Stimulated activated CD4-positive, alpha-beta T cell treated with anti-CD3 and anti-CD28 coated beads, Interleukin-4, amount 100 ng/mL, for 1 hour (primary cell): ENCODE measurements around the gene FNDC3A.
"Not testable (repeated sequence)": the region's sequence is repeated elsewhere in the genome, so short reads cannot be mapped to it uniquely, and the experiment has no call there.

Source experiments
- DNase-seq: peaks from one replicate; pipeline ENCODE4 v3.0.0-alpha.2; 2020

The FNDC3A gene

GRCh38 chr13:49046519-49046918 lies 70.8 kb downstream of the FNDC3A start:
- no peak for DNase-seq

DNA sequence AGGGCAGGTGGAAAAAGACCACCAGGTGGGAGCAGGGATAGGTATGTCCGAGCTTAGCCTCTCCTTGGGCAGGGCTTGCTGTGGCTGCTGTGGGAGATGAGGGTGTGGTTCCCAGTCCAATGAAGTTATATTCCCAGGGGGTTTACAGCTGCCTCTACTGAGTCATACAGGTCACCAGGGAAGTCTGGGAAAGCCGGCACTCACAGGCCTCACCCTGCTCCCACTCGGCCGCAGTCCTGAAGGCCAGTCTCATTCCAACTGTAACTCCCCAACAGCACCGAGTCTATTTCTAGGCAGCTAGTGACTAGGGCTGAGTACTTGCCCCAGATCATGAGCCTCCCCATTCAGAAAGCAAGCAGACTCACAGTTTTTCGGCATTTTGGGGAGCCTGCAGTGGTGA lies 77.1 kb downstream of the FNDC3A start:
- no peak for DNase-seq

DNA sequence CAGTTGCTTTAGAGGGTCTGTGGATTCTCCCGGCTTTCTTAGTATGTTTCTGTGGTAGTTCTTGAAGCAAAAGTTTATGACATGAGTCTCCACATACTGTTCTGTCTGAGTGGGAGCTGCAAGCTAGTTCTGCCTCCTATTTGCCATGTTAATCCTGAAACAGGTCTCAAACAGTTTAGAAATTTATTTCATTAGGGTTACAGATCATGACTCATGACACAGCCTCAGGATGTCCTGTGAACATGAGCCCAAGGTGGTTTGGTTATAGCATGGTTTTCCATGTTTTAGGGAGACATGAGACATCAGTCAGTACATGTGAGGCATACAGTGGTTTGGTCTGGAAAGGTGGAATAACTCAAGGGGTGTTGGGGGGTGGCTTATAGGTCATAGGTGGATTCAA lies 77.5 kb downstream of the FNDC3A start:
- no peak for DNase-seq

DNA sequence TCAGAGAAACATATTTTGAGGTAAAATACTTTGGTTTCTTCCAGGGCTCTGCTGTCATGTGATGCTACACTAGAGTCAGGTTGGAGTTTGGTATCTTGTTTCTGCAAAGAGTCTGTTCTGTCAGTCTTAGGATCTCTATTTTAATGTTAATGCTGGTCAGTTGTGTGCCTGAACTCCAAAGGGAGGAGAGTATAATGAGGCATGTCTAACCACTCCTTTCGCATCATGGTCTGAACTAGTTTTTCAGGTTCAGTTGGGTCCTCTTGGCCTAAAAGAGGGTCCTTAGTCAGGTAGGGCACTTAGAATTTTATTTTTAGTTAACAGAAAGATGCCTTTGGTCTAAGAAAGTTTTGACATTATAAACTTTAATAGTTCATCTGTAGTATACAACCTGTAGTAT lies 78.2 kb downstream of the FNDC3A start:
- no peak for DNase-seq

DNA sequence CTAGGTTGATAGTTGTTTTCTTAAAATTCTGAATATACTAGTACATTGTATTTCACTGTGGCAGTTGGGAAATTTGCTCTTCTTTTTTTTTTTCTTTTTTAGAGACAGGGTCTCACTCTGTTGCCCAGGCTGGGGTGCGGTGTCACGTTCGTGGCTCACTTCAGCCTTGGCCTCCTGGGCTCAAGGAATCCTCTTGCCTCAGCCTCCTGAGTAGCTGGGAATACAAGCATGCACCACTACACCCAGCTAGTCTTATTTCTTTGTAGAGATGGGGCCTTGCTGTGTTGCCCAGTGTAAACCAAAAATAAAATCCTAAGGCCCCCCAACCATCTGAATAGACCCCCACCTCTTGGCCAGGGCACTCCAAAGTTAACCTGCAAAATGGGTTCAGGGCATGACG lies 79.3 kb downstream of the FNDC3A start:
- no peak for DNase-seq

DNA sequence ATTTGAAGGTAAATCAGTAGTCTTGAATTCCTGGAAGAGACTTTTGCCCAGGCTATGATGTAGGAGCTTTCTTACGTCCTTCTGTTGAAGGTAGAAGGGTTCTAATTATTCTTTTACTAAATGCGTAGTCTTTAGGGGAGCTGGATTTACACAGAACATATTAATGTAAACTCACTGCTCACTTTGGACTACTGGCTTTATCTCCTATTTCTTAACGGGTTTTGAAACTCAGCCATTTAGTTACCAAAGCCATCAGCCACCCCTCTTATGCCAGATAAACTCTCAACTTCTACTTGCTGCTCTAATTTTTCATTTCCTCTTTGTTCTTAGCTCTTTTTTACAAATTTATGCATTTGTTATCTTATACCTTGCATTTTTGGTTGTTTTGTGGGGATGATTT lies 81.5 kb downstream of the FNDC3A start:
- DNase-seq: no peak

- no peak for DNase-seq
These were observed 83.0 kb downstream of the FNDC3A start for GRCh38 chr13:49058761-49059160.

DNA sequence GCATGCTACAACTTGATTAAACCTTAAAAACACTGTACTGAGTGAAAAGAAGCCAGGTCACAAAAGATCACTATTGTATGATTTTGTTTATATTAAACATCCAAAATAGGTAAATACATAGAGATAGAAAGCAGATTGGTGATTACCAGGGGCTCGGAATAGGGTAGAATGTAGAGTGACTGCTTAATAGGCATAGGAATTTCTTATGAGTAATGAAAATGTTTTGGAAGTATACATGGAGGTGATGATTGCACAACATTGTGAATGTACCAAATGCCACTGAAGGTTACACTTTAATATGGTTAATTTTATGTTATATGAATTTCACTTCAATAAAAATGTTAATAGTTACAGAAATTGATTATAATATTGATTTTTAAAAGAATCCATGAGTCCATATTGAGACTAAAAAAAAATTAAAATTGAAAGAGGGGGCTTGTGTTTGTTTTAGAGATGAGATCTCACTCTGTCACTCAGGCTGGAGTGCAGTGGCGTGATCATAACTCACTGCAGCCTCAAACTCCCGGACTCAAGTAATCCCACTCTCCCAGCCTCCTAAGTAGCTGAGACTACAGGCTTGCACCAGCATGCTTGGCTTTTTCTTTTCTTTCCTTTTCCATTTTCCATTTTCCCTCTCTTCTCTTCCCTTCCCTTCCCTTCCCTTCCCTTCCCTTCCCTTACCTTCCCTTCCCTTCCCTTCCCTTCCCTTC lies 85.1 kb downstream of the FNDC3A start:
- no peak for DNase-seq

- not testable (repeated sequence) for DNase-seq
These were observed 85.7 kb downstream of the FNDC3A start for GRCh38 chr13:49061388-49061752.

- DNase-seq: no peak
These were observed 86.7 kb downstream of the FNDC3A start for GRCh38 chr13:49062297-49062896.

DNA sequence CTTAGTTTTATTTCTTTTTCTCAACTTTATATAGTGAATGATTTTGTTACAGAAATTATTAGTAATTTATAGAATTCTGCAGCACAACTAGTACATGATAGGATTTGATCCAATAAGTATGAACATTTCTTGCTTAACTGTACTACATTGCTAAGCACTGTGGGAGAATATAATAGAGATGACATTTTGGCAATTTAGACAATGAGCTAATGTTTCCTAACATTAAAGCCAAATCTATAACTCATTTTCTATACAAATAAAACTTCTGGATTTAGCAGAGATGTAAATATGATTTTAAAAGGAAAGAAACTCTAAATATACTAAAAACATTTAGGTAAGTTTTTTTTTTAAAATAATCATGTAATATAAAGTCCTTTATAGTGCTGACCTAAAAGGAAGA lies 87.3 kb downstream of the FNDC3A start:
- no peak for DNase-seq

- DNase-seq: no peak
These were observed 87.8 kb downstream of the FNDC3A start for GRCh38 chr13:49063497-49063896.

- DNase-seq: no peak
These were observed 88.8 kb downstream of the FNDC3A start for GRCh38 chr13:49064476-49064875.

GRCh38 chr13:49066856-49067255 lies 91.1 kb downstream of the FNDC3A start:
- DNase-seq: no peak

GRCh38 chr13:49068498-49068897 lies 92.8 kb downstream of the FNDC3A start:
- DNase-seq: not testable (repeated sequence)

DNA sequence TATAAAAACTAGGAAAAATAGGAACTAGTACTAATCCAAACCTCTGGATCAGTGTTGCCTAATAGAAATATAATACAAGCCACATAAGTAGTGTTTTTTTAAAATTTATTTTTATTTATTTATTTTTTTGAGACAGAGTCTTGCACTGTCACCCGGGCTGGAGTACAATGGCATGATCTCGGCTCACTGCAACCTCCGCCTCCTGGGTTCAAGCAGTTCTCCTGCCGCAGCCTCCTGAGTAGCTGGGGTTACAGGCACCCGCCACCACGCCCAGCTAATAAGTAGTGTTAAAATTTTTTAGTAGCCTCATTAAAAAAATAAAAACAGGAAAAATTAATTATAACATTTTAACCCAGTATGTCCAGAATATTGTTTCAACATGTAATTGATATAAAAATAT lies 94.3 kb downstream of the FNDC3A start:
- DNase-seq: not testable (repeated sequence)

DNA sequence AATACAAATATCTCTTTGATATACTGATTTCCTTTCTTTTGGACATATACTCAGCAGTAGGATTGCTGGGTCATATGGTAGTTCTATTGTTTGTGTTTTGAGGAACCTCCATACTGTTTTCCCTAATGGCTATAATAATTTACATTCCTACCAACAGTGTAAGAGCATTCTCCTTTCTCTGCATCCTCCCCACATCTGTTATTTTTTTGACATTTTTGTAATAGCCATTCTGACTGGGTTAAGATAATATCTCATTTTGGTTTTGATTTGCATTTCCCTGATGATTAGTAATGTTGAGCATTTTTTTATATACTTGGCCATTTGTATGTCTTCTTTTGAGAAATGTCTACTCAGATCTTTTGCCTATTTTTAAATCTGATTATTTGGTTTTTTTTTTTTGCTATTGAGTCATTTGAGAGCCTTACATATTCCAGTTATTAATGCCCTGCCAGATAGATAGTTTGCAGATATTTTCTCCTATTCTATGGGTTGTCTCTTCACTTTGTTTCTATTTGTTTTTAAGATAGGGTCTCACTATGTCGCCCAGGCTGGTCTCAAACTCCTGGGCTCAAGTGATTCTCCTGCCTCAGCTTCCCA lies 95.7 kb downstream of the FNDC3A start:
- DNase-seq: no peak

DNA sequence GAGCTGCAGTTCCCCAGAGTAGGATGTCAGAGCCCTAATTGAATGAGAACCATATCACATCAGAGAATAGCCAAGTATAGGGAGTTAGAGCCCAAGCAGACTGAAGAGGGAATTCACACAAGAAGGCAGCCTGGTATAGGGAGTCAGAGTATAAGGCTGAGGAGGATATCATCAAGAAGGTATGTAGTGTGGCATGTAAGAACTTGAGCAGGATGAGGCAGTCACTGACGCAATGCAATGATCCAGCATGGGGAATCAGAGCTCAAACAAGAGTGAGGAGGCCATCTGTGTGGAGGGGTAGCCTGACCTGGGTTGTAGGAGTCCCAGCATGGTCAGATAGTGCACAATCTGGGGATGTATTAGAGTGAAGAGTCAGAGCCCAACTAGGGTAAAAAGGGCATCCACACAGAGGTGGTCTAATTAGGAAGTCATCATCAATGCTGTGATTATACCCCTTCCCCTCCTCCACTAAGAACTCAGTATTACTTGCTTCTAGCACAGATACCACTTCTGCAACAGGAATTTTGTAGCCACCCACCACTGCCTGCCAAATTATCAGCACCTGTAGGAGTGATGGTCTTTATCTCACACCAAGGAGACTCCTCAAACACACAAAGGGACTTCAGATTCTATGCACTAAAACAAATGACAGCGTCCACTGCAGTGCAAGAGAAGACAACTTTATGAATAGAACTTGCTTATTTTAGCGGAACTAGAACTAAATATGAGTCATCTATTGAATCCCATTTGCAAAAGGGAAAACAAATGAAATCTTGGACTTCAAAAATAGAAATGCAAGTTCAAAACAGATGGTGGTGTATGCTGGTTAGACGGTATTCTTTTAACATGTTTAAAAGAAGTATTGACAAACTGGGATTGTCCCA lies 107.2 kb downstream of the FNDC3A start:
- DNase-seq: no peak

- DNase-seq: no peak
These were observed 109.2 kb downstream of the FNDC3A start for GRCh38 chr13:49084961-49085360.

GRCh38 chr13:49086722-49087121 lies 111.0 kb downstream of the FNDC3A start:
- no peak for DNase-seq

DNA sequence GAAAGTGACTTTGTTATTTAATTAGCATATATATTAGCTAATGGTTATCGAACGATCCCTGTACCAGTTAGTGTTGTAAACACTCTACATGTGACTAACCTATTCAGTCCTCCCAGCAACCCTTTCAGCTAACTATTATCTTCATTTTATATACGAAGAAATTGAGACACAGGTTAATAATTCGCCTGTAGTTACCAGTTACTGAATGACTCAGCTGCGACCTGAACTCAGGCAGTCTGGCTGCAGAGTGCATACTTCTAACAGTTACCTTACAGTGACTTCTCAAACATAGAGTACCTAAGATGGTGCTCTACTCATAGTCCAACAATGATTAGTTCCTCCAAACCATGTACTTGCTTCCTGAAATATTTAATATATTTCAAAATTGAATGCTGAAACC lies 117.7 kb downstream of the FNDC3A start:
- no peak for DNase-seq

DNA sequence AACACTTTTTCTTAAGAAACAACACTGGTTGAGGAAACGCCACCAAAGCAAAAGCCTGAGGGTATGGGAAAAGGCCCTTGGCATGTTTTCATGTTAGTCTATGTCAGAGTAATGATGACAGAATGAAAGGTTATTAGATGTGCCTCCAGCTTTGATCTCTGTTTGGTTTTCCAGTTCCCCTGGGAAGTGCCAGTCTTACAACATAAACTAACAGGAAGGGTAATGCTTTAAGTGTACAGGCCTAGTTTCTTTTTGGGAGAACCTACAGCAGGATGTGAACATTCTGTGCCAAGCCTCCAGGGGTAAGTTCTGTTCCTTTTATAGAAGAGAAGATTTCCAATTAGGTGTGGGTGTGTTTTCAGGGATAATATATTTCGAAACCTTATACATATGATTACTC lies 121.7 kb downstream of the FNDC3A start:
- DNase-seq: no peak

GRCh38 chr13:49098198-49098597 lies 122.5 kb downstream of the FNDC3A start:
- no peak for DNase-seq
